DND-41 (cell line): ENCODE results near the gene LTO1.

Experiments used
- CTCF ChIP-seq: IDR thresholded peaks from 2 replicates; pipeline ENCODE4 v1.5.1; 2012; ENCODE audit warnings: borderline replicate concordance, low read length, moderate library complexity, mild to moderate bottlenecking; ENCODE audit not compliant: poor library complexity, severe bottlenecking; ENCODE audit errors: extremely low read depth
- EZH2 ChIP-seq: IDR thresholded peaks from 3 replicates; pipeline ENCODE4 v1.6.1; 2012; ENCODE audit warnings: borderline replicate concordance, low read depth, mild to moderate bottlenecking, moderate library complexity, low read length, inconsistent platforms; ENCODE audit not compliant: severe bottlenecking

- no peak for TF ChIP-seq EZH2
- TF ChIP-seq CTCF: no peak
Observed at GRCh38 chr11:69651834-69652620, 23.1 kb downstream of the LTO1 start.
